ENCODE results near the gene KCND1.

The KCND1 gene

GRCh38 chrX:48948589-48948988, 23.1 kb downstream of the KCND1 start:
- Histone ChIP-seq H2AFZ (ENCODE audit: low read depth, low read length, severe bottlenecking) (no peak overlapping the region), H3K27me3 (ENCODE audit: low read length) (no peaks in the 10 kb centered on the region), H3K4me3 (ENCODE audit: insufficient read depth, low read length, poor library complexity, severe bottlenecking) (no peak overlapping the region), H3F3A (ENCODE audit: insufficient read depth) (no peaks in the 10 kb centered on the region), H4K20me1 (ENCODE audit: low read depth, low read length) (no peaks in the 10 kb centered on the region), H3K4me2 (ENCODE audit: low read depth, low read length, poor library complexity, severe bottlenecking) (no peak overlapping the region), H3K79me2 (ENCODE audit: insufficient read depth, low read length) (no peaks in the 10 kb centered on the region), H3K9me3 (ENCODE audit: insufficient read depth, low read length) (no peaks in the 10 kb centered on the region), H3K9me2 (replicated peaks; ENCODE audit: insufficient read depth, low read length) (no peaks in the 10 kb centered on the region), H3K36me3 (ENCODE audit: low read length) (no peaks in the 10 kb centered on the region), H3K27ac (ENCODE audit: low read depth, low read length) (no peak overlapping the region), H3K9ac (ENCODE audit: low read length) (no peak overlapping the region)
- no peak for TF ChIP-seq EZH2phosphoT487 (conservative IDR thresholded peaks at IDR 0.05; ENCODE audit: low read length)
- TF ChIP-seq, protein P1, sequence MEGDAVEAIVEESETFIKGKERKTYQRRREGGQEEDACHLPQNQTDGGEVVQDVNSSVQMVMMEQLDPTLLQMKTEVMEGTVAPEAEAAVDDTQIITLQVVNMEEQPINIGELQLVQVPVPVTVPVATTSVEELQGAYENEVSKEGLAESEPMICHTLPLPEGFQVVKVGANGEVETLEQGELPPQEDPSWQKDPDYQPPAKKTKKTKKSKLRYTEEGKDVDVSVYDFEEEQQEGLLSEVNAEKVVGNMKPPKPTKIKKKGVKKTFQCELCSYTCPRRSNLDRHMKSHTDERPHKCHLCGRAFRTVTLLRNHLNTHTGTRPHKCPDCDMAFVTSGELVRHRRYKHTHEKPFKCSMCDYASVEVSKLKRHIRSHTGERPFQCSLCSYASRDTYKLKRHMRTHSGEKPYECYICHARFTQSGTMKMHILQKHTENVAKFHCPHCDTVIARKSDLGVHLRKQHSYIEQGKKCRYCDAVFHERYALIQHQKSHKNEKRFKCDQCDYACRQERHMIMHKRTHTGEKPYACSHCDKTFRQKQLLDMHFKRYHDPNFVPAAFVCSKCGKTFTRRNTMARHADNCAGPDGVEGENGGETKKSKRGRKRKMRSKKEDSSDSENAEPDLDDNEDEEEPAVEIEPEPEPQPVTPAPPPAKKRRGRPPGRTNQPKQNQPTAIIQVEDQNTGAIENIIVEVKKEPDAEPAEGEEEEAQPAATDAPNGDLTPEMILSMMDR (IDR thresholded peaks at IDR 0.05; ENCODE audit: insufficient read depth, low read length, poor library complexity, severe bottlenecking), result no peak

GRCh38 chrX:48945517-48946348, 25.9 kb downstream of the KCND1 start:
- Histone ChIP-seq H3K4me2 (ENCODE audit: low read depth, low read length, poor library complexity, severe bottlenecking) (no peak overlapping the region), H4K20me1 (ENCODE audit: low read depth, low read length) (no peaks in the 10 kb centered on the region), H3K36me3 (ENCODE audit: low read length) (no peaks in the 10 kb centered on the region), H3K27ac (ENCODE audit: low read depth, low read length) (no peak overlapping the region), H3K9me2 (replicated peaks; ENCODE audit: insufficient read depth, low read length) (no peaks in the 10 kb centered on the region), H2AFZ (ENCODE audit: low read depth, low read length, severe bottlenecking) (no peak overlapping the region), H3K9me3 (ENCODE audit: insufficient read depth, low read length) (no peaks in the 10 kb centered on the region), H3F3A (ENCODE audit: insufficient read depth) (no peaks in the 10 kb centered on the region), H3K4me3 (ENCODE audit: insufficient read depth, low read length, poor library complexity, severe bottlenecking) (no peak overlapping the region), H3K27me3 (ENCODE audit: low read length) (no peaks in the 10 kb centered on the region), H3K9ac (ENCODE audit: low read length) (no peak overlapping the region), H3K79me2 (ENCODE audit: insufficient read depth, low read length) (no peaks in the 10 kb centered on the region)
- TF ChIP-seq, protein P1 (IDR thresholded peaks at IDR 0.05; ENCODE audit: insufficient read depth, low read length, poor library complexity, severe bottlenecking), result peak; percentile 60
- TF ChIP-seq EZH2phosphoT487 (conservative IDR thresholded peaks at IDR 0.05; ENCODE audit: low read length), result no peak

GRCh38 chrX:48942895-48943294, 28.7 kb downstream of the KCND1 start:
- no peaks in the 10 kb centered on the region for H3K9me3 ChIP-seq (ENCODE audit: insufficient read depth, low read length)

More at GRCh38 chrX:48942895-48943294, 28.7 kb downstream of the KCND1 start:
- Histone ChIP-seq H3K4me3 (ENCODE audit: insufficient read depth, low read length, poor library complexity, severe bottlenecking) (no peak overlapping the region), H3K27me3 (ENCODE audit: low read length) (no peaks in the 10 kb centered on the region), H3K9ac (ENCODE audit: low read length) (no peak overlapping the region), H3K36me3 (ENCODE audit: low read length) (no peaks in the 10 kb centered on the region), H3K79me2 (ENCODE audit: insufficient read depth, low read length) (no peaks in the 10 kb centered on the region), H3K4me2 (ENCODE audit: low read depth, low read length, poor library complexity, severe bottlenecking) (no peak overlapping the region), H3K9me2 (replicated peaks; ENCODE audit: insufficient read depth, low read length) (no peaks in the 10 kb centered on the region), H3F3A (ENCODE audit: insufficient read depth) (peaks cover 18% of the 10 kb centered on the region), H4K20me1 (ENCODE audit: low read depth, low read length) (no peaks in the 10 kb centered on the region), H2AFZ (ENCODE audit: low read depth, low read length, severe bottlenecking) (no peak overlapping the region), H3K27ac (ENCODE audit: low read depth, low read length) (no peak overlapping the region)
- TF ChIP-seq, protein P1 (IDR thresholded peaks at IDR 0.05; ENCODE audit: insufficient read depth, low read length, poor library complexity, severe bottlenecking), result no peak
- no peak for TF ChIP-seq EZH2phosphoT487 (conservative IDR thresholded peaks at IDR 0.05; ENCODE audit: low read length)
